GM18861 (cell line): ENCODE data around the gene DPH1.

Experiments
- ATAC-seq: cut with Tn5 transposase; IDR thresholded peaks from one replicate; pipeline ENCODE4 v1.9.1; 2021; ENCODE audit not compliant: unreplicated experiment

Gene DPH1

DNA sequence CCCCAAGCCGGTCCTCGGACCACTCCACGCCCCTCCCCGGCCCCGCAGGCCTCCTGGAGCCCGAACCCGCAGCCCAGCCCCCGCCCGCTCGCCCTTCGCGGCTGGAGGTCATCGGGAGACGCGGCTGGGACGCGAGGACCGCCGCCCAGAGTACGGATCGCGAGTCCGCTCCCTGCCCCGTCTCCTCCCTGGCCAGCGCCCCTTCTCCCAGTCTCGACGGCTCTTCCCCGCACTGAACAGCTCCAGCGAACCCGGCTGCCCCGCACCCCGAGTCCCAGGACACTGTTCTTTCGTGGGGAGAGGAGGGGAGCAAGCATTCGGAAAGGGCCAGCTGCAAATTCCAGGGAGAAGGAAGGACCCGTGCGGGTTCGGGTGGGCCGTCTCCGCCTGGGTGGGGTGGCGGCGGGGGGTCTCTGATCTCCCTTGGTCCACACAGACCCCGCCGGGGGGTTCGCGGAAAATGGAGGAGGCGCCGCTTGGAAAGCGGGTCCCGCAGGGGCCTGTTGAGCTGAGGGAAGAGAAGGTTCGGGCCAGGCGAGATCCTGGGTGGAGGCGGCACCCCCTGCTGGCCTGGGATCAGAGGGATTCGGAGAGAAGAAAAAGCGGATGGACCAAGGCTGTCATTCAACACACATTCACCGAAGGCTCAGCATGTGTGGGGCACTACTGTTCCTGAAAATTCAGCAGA is 4.2 kb upstream of the DPH1 start:
- ATAC-seq: no peak

GRCh38 chr17:2027528-2028233 is 2.3 kb upstream of the DPH1 start:
- no peak for ATAC-seq

GRCh38 chr17:2028234-2028614 is 1.7 kb upstream of the DPH1 start:
- no peak for ATAC-seq

GRCh38 chr17:2028737-2029136 is 1.2 kb upstream of the DPH1 start:
- no peak for ATAC-seq

DNA sequence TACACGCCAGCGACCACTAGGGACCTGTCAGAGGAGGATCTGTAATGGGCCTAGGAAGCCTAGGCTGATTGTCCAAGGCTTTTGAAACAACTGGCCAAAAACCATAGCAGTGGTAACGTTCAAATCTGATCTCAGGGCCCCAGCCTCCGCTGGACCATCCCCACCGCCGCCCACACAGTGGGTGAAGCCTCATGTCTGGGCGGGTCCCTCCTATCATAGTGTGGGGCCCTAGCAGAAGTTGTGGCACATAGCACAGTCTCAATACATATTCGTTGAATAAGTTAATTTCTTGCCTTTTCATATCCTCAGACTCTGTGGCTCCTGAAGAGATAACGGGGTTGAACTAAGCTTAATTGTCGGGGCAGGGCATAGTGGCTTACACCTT is 818 bp downstream of the DPH1 start:
- peak; percentile 68 for ATAC-seq

- no peak for ATAC-seq
Measured at GRCh38 chr17:2033153-2033552, 3.2 kb downstream of the DPH1 start.

GRCh38 chr17:2034157-2034556 is 4.2 kb downstream of the DPH1 start:
- no peak for ATAC-seq

- no peak for ATAC-seq
Measured at GRCh38 chr17:2034806-2035540, 5.0 kb downstream of the DPH1 start.

DNA sequence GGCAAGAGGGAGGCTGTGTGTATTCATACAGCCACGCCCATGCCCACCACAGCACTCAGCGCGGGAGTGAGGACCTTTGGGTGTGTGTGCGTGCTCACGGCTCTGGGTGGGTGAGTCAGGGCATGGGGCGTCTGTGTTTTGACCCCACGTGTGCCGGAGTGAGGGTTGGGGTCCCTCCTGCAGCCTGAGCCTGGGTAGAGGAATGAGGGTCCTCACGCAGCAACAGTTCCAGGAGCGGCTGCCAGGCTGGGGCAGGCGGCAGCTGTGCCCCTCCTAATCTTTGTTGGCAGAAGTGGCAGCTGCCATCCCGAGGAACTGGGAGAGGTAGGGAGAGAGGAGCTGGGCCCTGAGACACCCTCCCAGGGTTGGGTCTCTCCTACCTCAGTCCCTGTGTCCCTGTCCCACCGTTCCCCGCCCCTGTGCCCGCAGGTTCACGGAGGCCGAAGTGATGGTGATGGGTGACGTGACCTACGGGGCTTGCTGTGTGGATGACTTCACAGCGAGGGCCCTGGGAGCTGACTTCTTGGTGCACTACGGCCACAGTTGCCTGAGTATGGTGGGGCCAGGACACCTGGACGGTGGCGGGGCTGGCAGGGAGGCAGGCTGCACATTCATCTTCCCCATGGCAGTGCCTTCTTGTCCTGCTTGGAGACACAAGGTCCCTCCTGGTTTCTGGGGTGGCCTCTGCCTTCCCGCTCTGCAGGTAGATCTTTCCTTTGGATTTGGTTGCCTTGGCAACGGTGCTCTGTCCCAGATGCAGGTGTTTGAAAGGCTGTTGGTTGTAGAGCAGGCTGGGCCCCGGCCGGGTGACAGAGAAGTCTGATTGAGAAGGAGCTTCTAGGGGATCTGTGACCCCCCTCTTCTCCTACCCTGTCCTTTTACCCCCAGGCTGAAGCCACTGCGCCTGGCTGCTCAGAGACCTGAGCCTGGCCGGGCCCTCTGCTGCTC is 5.9 kb downstream of the DPH1 start:
- ATAC-seq: no peak

- ATAC-seq: no peak
Measured at GRCh38 chr17:2037155-2037554, 7.2 kb downstream of the DPH1 start.

DNA sequence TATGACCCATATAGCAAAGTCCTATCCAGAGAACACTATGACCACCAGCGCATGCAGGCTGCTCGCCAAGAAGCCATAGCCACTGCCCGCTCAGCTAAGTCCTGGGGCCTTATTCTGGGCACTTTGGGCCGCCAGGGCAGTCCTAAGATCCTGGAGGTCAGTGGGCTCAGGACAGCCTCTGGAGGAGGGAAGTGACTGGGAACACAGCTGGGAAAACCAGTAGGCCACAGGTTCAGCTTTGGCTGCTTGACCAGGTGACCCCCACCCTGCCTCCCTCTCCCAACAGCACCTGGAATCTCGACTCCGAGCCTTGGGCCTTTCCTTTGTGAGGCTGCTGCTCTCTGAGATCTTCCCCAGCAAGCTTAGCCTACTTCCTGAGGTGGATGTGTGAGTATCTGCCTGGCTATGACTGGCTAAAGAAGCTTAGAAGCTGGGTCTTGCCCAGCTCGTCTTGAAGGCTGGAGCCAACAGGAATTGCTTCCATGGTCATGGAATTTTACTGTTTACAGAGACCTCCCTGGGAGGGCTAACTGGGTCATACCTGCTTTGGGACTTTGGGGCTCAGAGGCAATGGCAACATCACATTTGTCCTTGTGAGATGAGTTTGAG is 10.4 kb downstream of the DPH1 start:
- ATAC-seq: no peak

DNA sequence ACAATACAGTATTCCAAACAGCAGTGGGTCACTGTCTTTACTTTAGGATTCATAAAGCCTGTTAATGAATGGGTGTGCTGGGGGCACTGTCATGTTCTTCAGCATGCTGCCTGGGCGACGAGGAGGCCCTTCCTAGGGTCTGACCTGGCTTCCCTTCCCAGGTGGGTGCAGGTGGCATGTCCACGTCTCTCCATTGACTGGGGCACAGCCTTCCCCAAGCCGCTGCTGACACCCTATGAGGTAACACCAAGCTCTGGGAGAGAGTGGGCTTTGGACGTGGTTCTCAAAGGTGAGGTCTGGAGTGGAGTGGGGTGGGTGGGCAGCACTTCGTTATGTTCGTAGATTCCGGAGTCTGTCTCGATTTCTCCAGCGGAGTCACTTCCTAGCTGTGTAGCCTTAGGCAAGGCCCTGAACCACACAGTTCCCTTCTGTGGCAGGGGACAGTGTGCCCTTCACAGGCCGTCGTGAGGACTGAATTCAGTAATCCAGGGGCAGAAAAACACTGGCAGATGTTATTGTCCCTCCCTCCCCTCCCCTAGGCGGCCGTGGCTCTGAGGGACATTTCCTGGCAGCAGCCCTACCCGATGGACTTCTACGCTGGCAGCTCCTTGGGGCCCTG is 11.1 kb downstream of the DPH1 start:
- no peak for ATAC-seq

DNA sequence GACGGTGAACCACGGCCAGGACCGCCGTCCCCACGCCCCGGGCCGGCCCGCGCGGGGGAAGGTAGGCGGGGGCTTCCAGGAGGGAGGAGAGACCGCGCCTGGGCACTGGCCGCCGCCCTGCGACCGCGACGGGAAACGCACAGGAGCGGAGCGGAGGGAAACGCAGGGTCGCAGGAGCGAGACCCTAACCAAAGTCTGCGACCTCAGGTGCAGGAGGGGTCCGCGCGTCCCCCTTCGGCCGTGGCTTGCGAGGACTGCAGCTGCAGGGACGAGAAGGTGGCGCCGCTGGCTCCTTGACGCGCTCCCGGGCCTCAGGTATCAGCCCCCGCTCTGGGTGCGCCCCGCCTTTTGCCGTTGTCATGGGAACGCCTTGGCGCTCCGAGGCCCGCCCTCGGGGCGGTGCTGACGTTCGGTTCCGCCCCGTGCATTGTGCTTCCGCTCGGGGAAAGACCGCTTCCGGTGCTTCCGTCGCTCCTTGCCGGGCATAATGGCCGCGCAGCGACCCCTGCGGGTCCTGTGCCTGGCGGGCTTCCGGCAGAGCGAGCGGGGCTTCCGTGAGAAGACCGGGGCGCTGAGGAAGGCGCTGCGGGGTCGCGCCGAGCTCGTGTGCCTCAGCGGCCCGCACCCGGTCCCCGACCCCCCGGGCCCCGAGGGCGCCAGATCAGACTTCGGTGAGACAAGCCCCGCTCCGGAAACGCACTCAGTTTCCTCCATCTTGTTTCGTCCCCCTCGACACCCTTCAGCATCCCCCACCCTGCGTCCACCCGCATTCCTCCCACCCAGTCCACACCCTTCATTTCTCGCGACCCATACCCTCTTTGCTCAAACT is 11.8 kb downstream of the DPH1 start, which contains the start of gene OVCA2:
TSS of gene OVCA2 (plus strand) at position 462 of the 829 bp plus-strand sequence. CDS start at position 488, 26 bp downstream.
- peak; percentile 84 for ATAC-seq

- no peak for ATAC-seq
Measured at GRCh38 chr17:2042390-2042847, 12.5 kb downstream of the DPH1 start.

GRCh38 chr17:2042933-2043332 is 13.0 kb downstream of the DPH1 start:
- no peak for ATAC-seq

- ATAC-seq: no peak
Measured at GRCh38 chr17:2043785-2044184, 13.8 kb downstream of the DPH1 start.

GRCh38 chr17:2044263-2044894 is 14.4 kb downstream of the DPH1 start:
- ATAC-seq: no peak

GRCh38 chr17:2047590-2047989 is 17.6 kb downstream of the DPH1 start:
- no peak for ATAC-seq

- ATAC-seq: no peak
Measured at GRCh38 chr17:2048805-2049204, 18.9 kb downstream of the DPH1 start.
